Osteoblast (primary cell): Measurements from ENCODE around the gene RGS19. TPM values are rescaled to one million over a fixed set of nuclear protein-coding genes. Genes with fewer than 3 reads are reported as not detected.

Experiments used
- DNase-seq: peaks from one replicate; pipeline ENCODE4 v3.0.0; 2011; ENCODE audit warnings: low spot score, mixed read lengths; ENCODE audit not compliant: insufficient read length; ENCODE audit errors: missing footprints
- H2AFZ ChIP-seq: 2 replicates; pipeline ENCODE4 v1.6.0; 2011; ENCODE audit warnings: mild to moderate bottlenecking, low read length
- H3K27ac ChIP-seq: 2 replicates; pipeline ENCODE4 v1.5.1; 2011; ENCODE audit warnings: mild to moderate bottlenecking, low read depth, low read length, moderate library complexity
- H3K27me3 ChIP-seq: 2 replicates; pipeline ENCODE4 v1.6.0; 2012; ENCODE audit warnings: mild to moderate bottlenecking, control low read depth, inconsistent platforms, low read length, moderate library complexity; ENCODE audit not compliant: insufficient read depth
- H3K36me3 ChIP-seq: 2 replicates; pipeline ENCODE4 v1.5.1; 2011; ENCODE audit warnings: mild to moderate bottlenecking, low read length, control low read depth, moderate library complexity; ENCODE audit not compliant: insufficient read depth
- H3K4me1 ChIP-seq: 2 replicates; pipeline ENCODE4 v1.5.1; 2011; ENCODE audit warnings: mild to moderate bottlenecking, low read length, control low read depth, moderate library complexity; ENCODE audit not compliant: insufficient read depth
- H3K4me2 ChIP-seq: 2 replicates; pipeline ENCODE4 v1.6.0; 2011; ENCODE audit warnings: mild to moderate bottlenecking, low read length; ENCODE audit not compliant: insufficient read depth
- H3K4me3 ChIP-seq: fragments of 200-600 bp; sonication (generic); 3 replicates; pipeline ENCODE4 v1.5.1; 2012; ENCODE audit warnings: mild to moderate bottlenecking, low read length, inconsistent platforms; ENCODE audit not compliant: insufficient read depth
- H3K79me2 ChIP-seq: 2 replicates; pipeline ENCODE4 v1.6.0; 2012; ENCODE audit warnings: mild to moderate bottlenecking, low read length, control low read depth, inconsistent platforms; ENCODE audit not compliant: insufficient read depth
- H3K9me3 ChIP-seq: 2 replicates; pipeline ENCODE4 v1.5.1; 2011; ENCODE audit warnings: low read depth, low read length, control low read depth
- H4K20me1 ChIP-seq: 2 replicates; pipeline ENCODE4 v1.6.0; 2012; ENCODE audit warnings: mild to moderate bottlenecking, low read length, control low read depth; ENCODE audit not compliant: insufficient read depth
- CTCF ChIP-seq: IDR thresholded peaks from 2 replicates; pipeline ENCODE4 v1.5.1; 2011; ENCODE audit warnings: mild to moderate bottlenecking, low read depth, low read length, moderate library complexity; ENCODE audit errors: extremely low read depth
- total RNA-seq: library from RNA; depleted of rRNA; stranded (reverse); fragments of >200 nt; gene quantifications from 2 replicates; pipeline ENCODE4 v1.2.3, GENCODE V29; 2012

Gene RGS19
- total RNA-seq, 1 donor = 6.9 TPM

GRCh38 chr20:64057628-64058498 lies 21.5 kb downstream of the RGS19 start:
- Histone ChIP-seq H3K36me3 (no peaks in the 10 kb centered on the region), H3K27me3 (no peaks in the 10 kb centered on the region), H3K9me3 (no peaks in the 10 kb centered on the region), H4K20me1 (peaks cover 3% of the 10 kb centered on the region), H3K4me3 (peak overlapping the region; percentile 22), H3K4me2 (peak overlapping the region; percentile 50), H3K79me2 (no peaks in the 10 kb centered on the region), H3K4me1 (peaks cover 32% of the 10 kb centered on the region), H2AFZ (no peak overlapping the region), H3K27ac (no peak overlapping the region)
- peak; percentile 99 for DNase-seq
- peak; percentile 83 for TF ChIP-seq CTCF

GRCh38 chr20:64056889-64057627 lies 22.3 kb downstream of the RGS19 start:
- Histone ChIP-seq H3K27me3 (no peaks in the 10 kb centered on the region), H3K4me2 (no peak overlapping the region), H3K4me1 (peaks cover 27% of the 10 kb centered on the region), H3K36me3 (no peaks in the 10 kb centered on the region), H3K79me2 (no peaks in the 10 kb centered on the region), H4K20me1 (peaks cover 3% of the 10 kb centered on the region), H2AFZ (no peak overlapping the region), H3K9me3 (no peaks in the 10 kb centered on the region), H3K4me3 (no peak overlapping the region), H3K27ac (no peak overlapping the region)
- TF ChIP-seq CTCF = no peak
- DNase-seq = no peak

- H3K79me2 ChIP-seq = no peaks in the 10 kb centered on the region
- no peak for DNase-seq
- no peak overlapping the region for H2AFZ ChIP-seq
- no peaks in the 10 kb centered on the region for H3K36me3 ChIP-seq
- H3K4me2 ChIP-seq = no peak overlapping the region
- H4K20me1 ChIP-seq = peaks cover 3% of the 10 kb centered on the region
- H3K4me1 ChIP-seq = peaks cover 27% of the 10 kb centered on the region
- no peak overlapping the region for H3K4me3 ChIP-seq
- TF ChIP-seq CTCF = no peak
- no peak overlapping the region for H3K27ac ChIP-seq
- H3K27me3 ChIP-seq = no peaks in the 10 kb centered on the region
- H3K9me3 ChIP-seq = no peaks in the 10 kb centered on the region
Measured at GRCh38 chr20:64056639-64056888, 22.8 kb downstream of the RGS19 start.

- Histone ChIP-seq H3K27me3 (no peaks in the 10 kb centered on the region), H3K4me3 (no peak overlapping the region), H3K27ac (no peak overlapping the region), H3K36me3 (no peaks in the 10 kb centered on the region), H4K20me1 (peaks cover 3% of the 10 kb centered on the region), H3K79me2 (no peaks in the 10 kb centered on the region), H3K4me2 (no peak overlapping the region), H3K9me3 (no peaks in the 10 kb centered on the region), H3K4me1 (peaks cover 27% of the 10 kb centered on the region), H2AFZ (no peak overlapping the region)
- TF ChIP-seq CTCF = no peak
- DNase-seq = no peak
Measured at GRCh38 chr20:64055893-64056638, 23.3 kb downstream of the RGS19 start.
